NCI-H2196 (cell line): Measurements from ENCODE around the gene CPNE9.

Experiments used
- DNase-seq: peaks from one replicate; lab custom pipeline; 2025; ENCODE audit not compliant: unreplicated experiment; lab: John Stamatoyannopoulos, UW

CPNE9 gene

GRCh38 chr3:9744162-9744561 lies 40.5 kb downstream of the CPNE9 start:
- no peak for DNase-seq

- DNase-seq, result no peak
Observed at GRCh38 chr3:9745521-9745920, 41.9 kb downstream of the CPNE9 start.

GRCh38 chr3:9746330-9746729 lies 42.7 kb downstream of the CPNE9 start:
- no peak for DNase-seq

- no peak for DNase-seq
Observed at GRCh38 chr3:9747267-9747666, 43.6 kb downstream of the CPNE9 start.

- no peak for DNase-seq
Observed at GRCh38 chr3:9748031-9748430, 44.4 kb downstream of the CPNE9 start.

- DNase-seq, result no peak
Observed at GRCh38 chr3:9749296-9749644, 45.6 kb downstream of the CPNE9 start.

- peak; percentile 88 for DNase-seq
Observed at GRCh38 chr3:9749645-9750555, 46.3 kb downstream of the CPNE9 start, which contains the start of gene OGG1. Gene OGG1, plus strand, starts transcription at chr3:9749952. Its CDS starts 335 bp downstream, at chr3:9750287.

GRCh38 chr3:9750556-9751411 lies 47.2 kb downstream of the CPNE9 start:
- no peak for DNase-seq

GRCh38 chr3:9754678-9755077 lies 51.0 kb downstream of the CPNE9 start:
- no peak for DNase-seq

- no peak for DNase-seq
Observed at GRCh38 chr3:9757427-9757826, 53.8 kb downstream of the CPNE9 start.

GRCh38 chr3:9760779-9761505 lies 57.3 kb downstream of the CPNE9 start:
- DNase-seq, result no peak

- no peak for DNase-seq
Observed at GRCh38 chr3:9761919-9762318, 58.3 kb downstream of the CPNE9 start.

- no peak for DNase-seq
Observed at GRCh38 chr3:9762871-9763270, 59.2 kb downstream of the CPNE9 start.

- no peak for DNase-seq
Observed at GRCh38 chr3:9765865-9766264, 62.2 kb downstream of the CPNE9 start.

- DNase-seq, result no peak
Observed at GRCh38 chr3:9767418-9767817, 63.8 kb downstream of the CPNE9 start.

- DNase-seq, result no peak
Observed at GRCh38 chr3:9768141-9768775, 64.6 kb downstream of the CPNE9 start.

GRCh38 chr3:9769012-9769411 lies 65.4 kb downstream of the CPNE9 start:
- no peak for DNase-seq

GRCh38 chr3:9769426-9770275 lies 66.0 kb downstream of the CPNE9 start, which contains the start of gene CAMK1:
Gene CAMK1, minus strand, starts transcription at chr3:9769947. Its CDS starts 2,198 bp downstream, at chr3:9767749.
- peak; percentile 42 for DNase-seq

GRCh38 chr3:9770276-9770812 lies 66.7 kb downstream of the CPNE9 start:
- peak; percentile 41 for DNase-seq
